A549 treated with AZD9567 at 1 μM for 4 hours (cell line): ENCODE measurements around the gene MCTP1. TPM values are rescaled to one million over a fixed set of nuclear protein-coding genes. Genes with fewer than 3 reads are reported as not detected.

Source experiments
- total RNA-seq: library from RNA; stranded (reverse); fragments of 200-300 nt; extraction: Qiagen RNA extraction; gene quantifications from 5 replicates; pipeline ENCODE4 v1.2.3, GENCODE V29; 2022; ENCODE audit not compliant: insufficient read depth

MCTP1 gene
- 9.3 to 34.2 TPM (median 10.3 TPM) in 5 replicates for total RNA-seq

GRCh38 chr5:95284572-95285408 lies at the start of gene MCTP1:
Gene MCTP1, minus strand, starts transcription at chr5:95285094.

Other genes with a start within 250 kb of the MCTP1 start
- gene FAM81B, start 106.3 kb upstream of the MCTP1 start, total RNA-seq, result not detected in 5 replicates